ENCODE results near the gene PDE1A.
"Not testable (repeated sequence)": the region's sequence is repeated elsewhere in the genome, so short reads cannot be mapped to it uniquely, and the experiment has no call there.

PDE1A gene

DNA sequence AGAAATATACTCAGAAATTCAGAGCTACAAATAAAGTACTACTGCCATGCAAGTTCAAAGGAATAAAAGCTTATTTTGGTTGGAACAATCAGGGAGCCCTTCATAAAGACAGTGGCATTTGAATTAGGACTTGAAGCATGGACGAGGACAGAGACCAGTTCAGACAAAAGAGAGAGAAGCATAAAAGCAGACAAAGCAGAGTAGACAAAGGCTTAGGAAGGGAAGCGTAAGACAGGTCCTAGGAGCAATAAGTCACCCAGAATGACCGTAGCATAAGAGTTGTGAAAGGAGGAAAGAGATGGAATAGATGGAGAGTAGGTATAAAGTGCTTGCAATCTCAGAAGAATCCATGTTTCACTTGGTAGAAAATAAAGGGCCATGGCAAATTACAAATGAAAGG, 14.0 kb downstream of the PDE1A start:
- H3K36me3 ChIP-seq (ENCODE audit: control insufficient read depth, insufficient read depth, low read length) = no peaks in the 10 kb centered on the region
- no peak overlapping the region for H3K9ac ChIP-seq (ENCODE audit: low read length)
- no peaks in the 10 kb centered on the region for H3K4me1 ChIP-seq (ENCODE audit: control insufficient read depth, insufficient read depth, low read length)
- H3K4me3 ChIP-seq (ENCODE audit: low read depth, low read length) = no peak overlapping the region
- no peaks in the 10 kb centered on the region for H3K9me3 ChIP-seq (ENCODE audit: control insufficient read depth, insufficient read depth, low read depth, low read length)
- H3K27me3 ChIP-seq (ENCODE audit: control insufficient read depth, insufficient read depth, low read length) = no peaks in the 10 kb centered on the region
- H3K27ac ChIP-seq (ENCODE audit: low read depth, low read length) = no peak overlapping the region

DNA sequence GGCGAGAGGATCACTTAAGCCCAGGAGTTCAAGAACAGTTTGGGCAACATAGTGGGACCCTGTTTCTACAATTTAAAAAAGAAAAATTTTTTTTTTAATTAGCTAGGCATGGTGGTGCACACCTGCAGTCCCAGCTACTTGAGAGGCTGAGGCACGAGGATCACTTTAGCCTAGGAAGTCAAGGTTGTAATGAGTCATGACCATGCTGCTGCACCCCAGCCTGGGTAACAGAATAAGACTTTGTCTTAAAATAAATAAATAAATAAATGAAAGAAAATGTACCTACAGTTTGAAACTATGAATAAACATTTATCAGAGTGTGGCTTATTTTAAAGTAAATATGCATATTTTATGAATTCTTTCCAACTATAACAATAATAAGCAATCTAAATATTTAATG, 16.7 kb downstream of the PDE1A start:
- no peaks in the 10 kb centered on the region for H3K4me1 ChIP-seq (ENCODE audit: control insufficient read depth, insufficient read depth, low read length)
- no peaks in the 10 kb centered on the region for H3K9me3 ChIP-seq (ENCODE audit: control insufficient read depth, insufficient read depth, low read depth, low read length)
- H3K36me3 ChIP-seq (ENCODE audit: control insufficient read depth, insufficient read depth, low read length) = no peaks in the 10 kb centered on the region
- H3K4me3 ChIP-seq (ENCODE audit: low read depth, low read length) = no peak overlapping the region
- no peak overlapping the region for H3K9ac ChIP-seq (ENCODE audit: low read length)
- no peaks in the 10 kb centered on the region for H3K27me3 ChIP-seq (ENCODE audit: control insufficient read depth, insufficient read depth, low read length)
- no peak overlapping the region for H3K27ac ChIP-seq (ENCODE audit: low read depth, low read length)

GRCh38 chr2:182406221-182406620, 20.6 kb downstream of the PDE1A start:
- Histone ChIP-seq H3K9ac (ENCODE audit: low read length) (no peak overlapping the region), H3K27me3 (ENCODE audit: control insufficient read depth, insufficient read depth, low read length) (no peaks in the 10 kb centered on the region), H3K4me3 (ENCODE audit: low read depth, low read length) (no peak overlapping the region), H3K27ac (ENCODE audit: low read depth, low read length) (no peak overlapping the region), H3K4me1 (ENCODE audit: control insufficient read depth, insufficient read depth, low read length) (no peaks in the 10 kb centered on the region), H3K9me3 (ENCODE audit: control insufficient read depth, insufficient read depth, low read depth, low read length) (no peaks in the 10 kb centered on the region), H3K36me3 (ENCODE audit: control insufficient read depth, insufficient read depth, low read length) (no peaks in the 10 kb centered on the region)

DNA sequence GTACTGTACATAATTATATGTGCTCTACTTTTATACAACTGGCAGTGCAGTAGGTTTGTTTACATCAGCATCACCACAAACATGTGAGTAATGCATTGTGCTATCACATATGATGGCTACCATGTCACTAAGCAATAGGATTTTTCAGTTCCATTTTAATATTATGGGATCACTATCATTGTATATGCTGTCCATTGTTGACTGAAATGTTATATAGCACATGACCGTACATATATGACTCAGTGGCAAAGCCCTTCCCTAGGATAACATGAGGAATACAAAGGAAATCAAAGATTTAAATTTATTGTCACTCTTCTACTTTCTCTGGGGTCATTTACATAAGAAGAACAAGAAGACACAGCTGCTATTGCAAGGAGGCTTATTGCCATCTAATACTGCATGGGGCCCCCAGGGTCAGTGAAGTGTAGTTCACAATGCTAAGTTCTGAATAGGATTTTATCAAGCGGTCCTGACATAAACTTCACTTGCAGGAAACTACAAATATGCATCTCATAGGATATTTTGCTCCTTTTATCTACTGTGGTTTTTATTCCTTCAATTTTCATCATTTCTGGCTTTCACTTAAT, 21.8 kb downstream of the PDE1A start:
- Histone ChIP-seq H3K27me3 (ENCODE audit: control insufficient read depth, insufficient read depth, low read length) (no peaks in the 10 kb centered on the region), H3K36me3 (ENCODE audit: control insufficient read depth, insufficient read depth, low read length) (no peaks in the 10 kb centered on the region), H3K4me1 (ENCODE audit: control insufficient read depth, insufficient read depth, low read length) (no peaks in the 10 kb centered on the region), H3K4me3 (ENCODE audit: low read depth, low read length) (no peak overlapping the region), H3K9me3 (ENCODE audit: control insufficient read depth, insufficient read depth, low read depth, low read length) (no peaks in the 10 kb centered on the region), H3K27ac (ENCODE audit: low read depth, low read length) (no peak overlapping the region), H3K9ac (ENCODE audit: low read length) (no peak overlapping the region)

DNA sequence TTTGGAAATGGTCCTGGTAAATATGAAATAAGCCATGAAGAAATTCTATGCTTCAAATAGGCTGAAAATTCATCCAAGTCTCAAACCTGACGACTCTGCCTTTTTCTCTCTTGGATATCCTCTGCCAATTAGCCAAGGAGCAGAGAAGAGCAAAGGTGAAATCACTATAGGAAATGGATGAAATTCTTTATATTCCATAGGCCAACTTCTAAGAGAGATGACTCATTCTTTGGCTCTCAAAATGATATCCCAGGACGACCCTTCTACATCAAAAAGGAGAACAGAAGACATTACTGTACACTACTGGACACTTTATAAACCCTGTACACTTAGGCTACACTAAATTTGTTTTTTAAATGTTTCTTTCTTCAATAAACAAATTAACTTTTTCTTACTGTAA, 22.7 kb downstream of the PDE1A start:
- no peaks in the 10 kb centered on the region for H3K36me3 ChIP-seq (ENCODE audit: control insufficient read depth, insufficient read depth, low read length)
- no peaks in the 10 kb centered on the region for H3K9me3 ChIP-seq (ENCODE audit: control insufficient read depth, insufficient read depth, low read depth, low read length)
- H3K9ac ChIP-seq (ENCODE audit: low read length) = no peak overlapping the region
- H3K27ac ChIP-seq (ENCODE audit: low read depth, low read length) = no peak overlapping the region
- no peaks in the 10 kb centered on the region for H3K4me1 ChIP-seq (ENCODE audit: control insufficient read depth, insufficient read depth, low read length)
- H3K27me3 ChIP-seq (ENCODE audit: control insufficient read depth, insufficient read depth, low read length) = no peaks in the 10 kb centered on the region
- H3K4me3 ChIP-seq (ENCODE audit: low read depth, low read length) = no peak overlapping the region

GRCh38 chr2:182393270-182393760, 33.5 kb downstream of the PDE1A start:
- Histone ChIP-seq H3K4me3 (ENCODE audit: low read depth, low read length) (no peak overlapping the region), H3K4me1 (ENCODE audit: control insufficient read depth, insufficient read depth, low read length) (no peaks in the 10 kb centered on the region), H3K9ac (ENCODE audit: low read length) (no peak overlapping the region), H3K36me3 (ENCODE audit: control insufficient read depth, insufficient read depth, low read length) (no peaks in the 10 kb centered on the region), H3K27ac (ENCODE audit: low read depth, low read length) (no peak overlapping the region), H3K9me3 (ENCODE audit: control insufficient read depth, insufficient read depth, low read depth, low read length) (no peaks in the 10 kb centered on the region), H3K27me3 (ENCODE audit: control insufficient read depth, insufficient read depth, low read length) (no peaks in the 10 kb centered on the region)

DNA sequence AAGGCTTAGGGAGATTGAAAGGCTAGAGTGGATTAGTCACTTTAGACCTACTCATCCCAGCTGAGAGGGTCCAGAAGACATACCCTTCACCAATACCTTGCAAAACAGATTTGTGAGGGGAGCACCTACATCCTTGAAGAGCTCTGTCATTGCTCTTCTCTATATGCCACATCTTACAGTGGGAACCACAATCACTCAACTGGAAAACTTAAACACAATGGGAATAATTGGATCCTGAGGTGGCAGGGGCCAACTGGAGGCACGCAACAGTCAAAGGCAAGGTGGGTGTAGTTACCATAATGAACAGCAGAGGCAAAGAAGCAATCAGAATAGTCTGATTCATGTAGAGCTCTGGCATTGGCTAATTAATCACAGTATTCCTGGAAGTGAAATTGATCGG, 35.4 kb downstream of the PDE1A start:
- H3K4me1 ChIP-seq (ENCODE audit: control insufficient read depth, insufficient read depth, low read length) = no peaks in the 10 kb centered on the region
- no peak overlapping the region for H3K4me3 ChIP-seq (ENCODE audit: low read depth, low read length)
- no peaks in the 10 kb centered on the region for H3K36me3 ChIP-seq (ENCODE audit: control insufficient read depth, insufficient read depth, low read length)
- H3K9ac ChIP-seq (ENCODE audit: low read length) = no peak overlapping the region
- no peaks in the 10 kb centered on the region for H3K27me3 ChIP-seq (ENCODE audit: control insufficient read depth, insufficient read depth, low read length)
- H3K9me3 ChIP-seq (ENCODE audit: control insufficient read depth, insufficient read depth, low read depth, low read length) = 0 out of 2 replicates have a peak, but pooled peaks cover 3% of the 10 kb centered on the region
- H3K27ac ChIP-seq (ENCODE audit: low read depth, low read length) = no peak overlapping the region

- not testable (repeated sequence) for H3K36me3 ChIP-seq (ENCODE audit: control insufficient read depth, insufficient read depth, low read length); H3K27me3 ChIP-seq (ENCODE audit: control insufficient read depth, insufficient read depth, low read length); H3K4me3 ChIP-seq (ENCODE audit: low read depth, low read length); H3K27ac ChIP-seq (ENCODE audit: low read depth, low read length); H3K4me1 ChIP-seq (ENCODE audit: control insufficient read depth, insufficient read depth, low read length); H3K9ac ChIP-seq (ENCODE audit: low read length)
- H3K9me3 ChIP-seq (ENCODE audit: control insufficient read depth, insufficient read depth, low read depth, low read length) = peaks cover 22% of the 10 kb centered on the region
Measured at GRCh38 chr2:182386267-182386880, 40.5 kb downstream of the PDE1A start.

- no peaks in the 10 kb centered on the region for H3K36me3 ChIP-seq (ENCODE audit: control insufficient read depth, insufficient read depth, low read length)
- H3K4me3 ChIP-seq (ENCODE audit: low read depth, low read length) = no peak overlapping the region
- H3K4me1 ChIP-seq (ENCODE audit: control insufficient read depth, insufficient read depth, low read length) = no peaks in the 10 kb centered on the region
- H3K9me3 ChIP-seq (ENCODE audit: control insufficient read depth, insufficient read depth, low read depth, low read length) = peaks cover 22% of the 10 kb centered on the region
- no peaks in the 10 kb centered on the region for H3K27me3 ChIP-seq (ENCODE audit: control insufficient read depth, insufficient read depth, low read length)
- H3K27ac ChIP-seq (ENCODE audit: low read depth, low read length) = no peak overlapping the region
- H3K9ac ChIP-seq (ENCODE audit: low read length) = no peak overlapping the region
Measured at GRCh38 chr2:182384860-182385259, 42.0 kb downstream of the PDE1A start.

GRCh38 chr2:182381225-182381624, 45.6 kb downstream of the PDE1A start:
- Histone ChIP-seq H3K36me3 (ENCODE audit: control insufficient read depth, insufficient read depth, low read length) (no peaks in the 10 kb centered on the region), H3K27ac (ENCODE audit: low read depth, low read length) (no peak overlapping the region), H3K4me1 (ENCODE audit: control insufficient read depth, insufficient read depth, low read length) (no peaks in the 10 kb centered on the region), H3K27me3 (ENCODE audit: control insufficient read depth, insufficient read depth, low read length) (no peaks in the 10 kb centered on the region), H3K4me3 (ENCODE audit: low read depth, low read length) (no peak overlapping the region), H3K9me3 (ENCODE audit: control insufficient read depth, insufficient read depth, low read depth, low read length) (peaks cover 28% of the 10 kb centered on the region), H3K9ac (ENCODE audit: low read length) (no peak overlapping the region)

- H3K4me1 ChIP-seq (ENCODE audit: control insufficient read depth, insufficient read depth, low read length) = no peaks in the 10 kb centered on the region
Measured at GRCh38 chr2:182379241-182379640, 47.6 kb downstream of the PDE1A start.

More at GRCh38 chr2:182379241-182379640, 47.6 kb downstream of the PDE1A start:
- no peak overlapping the region for H3K4me3 ChIP-seq (ENCODE audit: low read depth, low read length)
- H3K36me3 ChIP-seq (ENCODE audit: control insufficient read depth, insufficient read depth, low read length) = no peaks in the 10 kb centered on the region
- no peak overlapping the region for H3K27ac ChIP-seq (ENCODE audit: low read depth, low read length)
- no peaks in the 10 kb centered on the region for H3K27me3 ChIP-seq (ENCODE audit: control insufficient read depth, insufficient read depth, low read length)
- H3K9me3 ChIP-seq (ENCODE audit: control insufficient read depth, insufficient read depth, low read depth, low read length) = peaks cover 31% of the 10 kb centered on the region
- H3K9ac ChIP-seq (ENCODE audit: low read length) = no peak overlapping the region

Data from HUES6 (cell line).